Measurements from ENCODE around the gene AK1.
A peak's percentile ranks its signal among the peaks of the same experiment; 100 is the strongest.

The AK1 gene

DNA sequence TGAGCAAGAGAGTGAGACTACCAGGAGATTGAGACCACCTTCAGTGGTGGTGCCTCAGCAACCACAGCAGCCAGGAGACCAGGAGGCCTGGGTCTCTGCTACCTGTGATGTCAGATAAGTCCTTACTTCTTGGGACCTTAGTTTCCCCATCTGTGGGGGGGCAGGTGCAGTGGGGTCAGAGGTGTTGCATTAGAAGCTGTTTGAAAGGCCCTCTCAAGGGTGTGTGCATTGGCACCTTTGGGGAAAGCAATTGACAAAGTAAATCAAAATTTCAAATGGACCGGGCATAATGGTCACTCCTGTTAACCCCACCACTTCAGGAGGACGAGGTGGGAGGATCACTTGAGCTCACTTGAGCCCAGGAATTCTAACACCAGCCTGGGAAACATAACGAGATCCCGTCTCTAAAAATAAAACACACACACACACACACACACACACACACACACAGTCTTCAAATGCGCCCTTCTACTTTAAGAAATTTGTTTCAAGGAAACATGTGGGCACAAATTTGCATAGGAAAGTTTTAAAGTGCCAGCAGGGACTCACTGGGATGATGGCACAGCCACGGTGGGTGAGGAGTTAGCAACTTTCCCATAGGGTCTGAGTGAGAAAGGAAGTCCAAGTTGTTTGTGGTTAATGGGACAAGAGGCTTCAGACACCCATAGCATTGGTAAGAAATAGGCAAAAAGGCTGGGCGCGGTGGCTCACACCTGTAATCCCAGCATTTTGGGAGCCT, 1.3 kb upstream of the AK1 start:
- peaks cover 0 to 48% (median 44%) of the 10 kb centered on the region in 4 donors for H3K4me1 ChIP-seq
- H3K4me3 ChIP-seq: no peak overlapping the region
- DNase-seq: no peak
- H3K9me3 ChIP-seq: no peaks in the 10 kb centered on the region
- peaks cover 0 to 13% (median 0%) of the 10 kb centered on the region in 3 donors for H3K36me3 ChIP-seq
- H3K27ac ChIP-seq: peak overlapping the region in 1 of 2 donors; percentile 81
- TF ChIP-seq, protein P1, sequence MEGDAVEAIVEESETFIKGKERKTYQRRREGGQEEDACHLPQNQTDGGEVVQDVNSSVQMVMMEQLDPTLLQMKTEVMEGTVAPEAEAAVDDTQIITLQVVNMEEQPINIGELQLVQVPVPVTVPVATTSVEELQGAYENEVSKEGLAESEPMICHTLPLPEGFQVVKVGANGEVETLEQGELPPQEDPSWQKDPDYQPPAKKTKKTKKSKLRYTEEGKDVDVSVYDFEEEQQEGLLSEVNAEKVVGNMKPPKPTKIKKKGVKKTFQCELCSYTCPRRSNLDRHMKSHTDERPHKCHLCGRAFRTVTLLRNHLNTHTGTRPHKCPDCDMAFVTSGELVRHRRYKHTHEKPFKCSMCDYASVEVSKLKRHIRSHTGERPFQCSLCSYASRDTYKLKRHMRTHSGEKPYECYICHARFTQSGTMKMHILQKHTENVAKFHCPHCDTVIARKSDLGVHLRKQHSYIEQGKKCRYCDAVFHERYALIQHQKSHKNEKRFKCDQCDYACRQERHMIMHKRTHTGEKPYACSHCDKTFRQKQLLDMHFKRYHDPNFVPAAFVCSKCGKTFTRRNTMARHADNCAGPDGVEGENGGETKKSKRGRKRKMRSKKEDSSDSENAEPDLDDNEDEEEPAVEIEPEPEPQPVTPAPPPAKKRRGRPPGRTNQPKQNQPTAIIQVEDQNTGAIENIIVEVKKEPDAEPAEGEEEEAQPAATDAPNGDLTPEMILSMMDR (IDR thresholded peaks at IDR 0.05): no peak
- intact Hi-C loops (cut with DNase I; ENCODE audit: low total_unique reads): no loop called here
- no peaks in the 10 kb centered on the region for H3K27me3 ChIP-seq

DNA sequence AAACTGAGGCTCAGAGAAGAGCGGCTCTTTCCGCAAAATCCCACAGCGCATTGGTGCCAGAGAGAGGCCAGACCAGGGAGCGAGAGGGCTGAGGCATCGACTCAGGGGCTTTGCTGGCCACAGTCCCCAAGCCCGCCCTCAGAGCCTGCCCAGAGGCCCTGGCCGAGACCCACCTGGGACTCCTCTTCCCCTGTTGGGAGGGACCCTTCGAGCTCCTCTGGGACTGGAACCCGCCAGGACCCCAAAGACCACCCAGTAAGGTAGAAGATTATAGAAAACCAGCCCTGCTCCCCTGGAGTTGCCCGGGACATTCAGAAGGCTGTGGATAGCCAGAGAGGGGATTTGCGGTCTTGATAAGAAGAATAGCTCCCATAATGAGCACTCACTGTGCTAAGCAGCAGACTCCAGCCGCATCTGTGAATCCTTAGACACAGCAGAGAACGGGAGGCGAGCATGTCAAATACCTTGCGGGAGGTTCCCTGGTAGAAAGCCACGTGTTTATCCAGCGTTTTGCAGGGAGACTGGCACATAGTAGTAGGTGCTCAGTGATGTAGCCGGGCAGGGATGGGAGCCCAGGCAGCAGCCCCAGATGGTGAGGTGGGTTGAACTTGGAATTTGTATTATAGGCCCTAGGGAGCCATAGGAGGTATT, 651 bp upstream of the AK1 start:
- Histone ChIP-seq H3K4me1 (peaks cover 0 to 54% (median 51%) of the 10 kb centered on the region in 4 donors), H3K4me3 (peak overlapping the region; percentile 63 to 66), H3K9me3 (no peaks in the 10 kb centered on the region), H3K27ac (peak overlapping the region; percentile 76 to 81), H3K36me3 (peaks cover 0 to 13% (median under 1%) of the 10 kb centered on the region in 3 donors), H3K27me3 (no peaks in the 10 kb centered on the region)
- TF ChIP-seq, protein P1 (IDR thresholded peaks at IDR 0.05): no peak
- intact Hi-C loops (cut with DNase I; ENCODE audit: low total_unique reads): no loop called here
- no peak for DNase-seq

DNA sequence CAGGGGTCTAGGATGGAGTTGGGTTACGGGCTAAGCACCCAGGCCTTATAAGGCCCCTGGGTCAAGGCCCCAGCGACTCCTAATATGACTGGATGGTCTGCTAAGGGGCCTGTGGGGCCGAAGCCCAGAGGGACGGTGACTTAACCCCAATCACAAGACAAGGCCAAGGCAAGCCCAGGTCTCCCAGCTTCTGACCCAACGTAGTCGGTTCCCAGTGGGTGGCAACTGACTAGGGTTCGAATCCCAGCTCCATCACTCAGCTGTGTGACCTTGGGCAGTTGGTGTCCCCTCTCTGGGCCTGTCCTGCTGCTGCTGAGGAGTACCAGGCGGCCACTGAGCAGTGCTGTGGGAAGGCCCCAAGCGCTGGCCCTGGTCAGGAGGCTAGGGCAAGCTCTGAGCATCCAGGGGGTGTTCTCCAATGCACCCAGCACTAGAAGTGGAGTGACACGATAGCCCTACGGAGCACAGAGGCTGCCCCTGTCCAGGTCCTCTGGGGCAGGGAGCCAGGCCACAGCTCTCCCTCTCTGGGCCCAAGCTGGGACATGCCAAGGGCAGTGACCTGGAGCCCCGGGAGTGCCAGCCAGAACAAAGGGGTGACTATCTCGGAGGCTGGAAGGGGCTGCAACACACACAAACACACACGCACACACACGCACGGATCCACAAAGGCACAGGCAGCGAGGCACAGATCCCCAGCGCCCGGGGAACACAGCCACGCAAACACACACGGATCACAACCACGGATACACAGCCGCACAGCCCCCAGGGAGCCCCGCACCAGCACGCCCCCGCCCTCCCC, 512 bp downstream of the AK1 start:
- TF ChIP-seq, protein P1 (IDR thresholded peaks at IDR 0.05): no peak
- no peak for DNase-seq
- peaks cover 0 to 55% (median 53%) of the 10 kb centered on the region in 4 donors for H3K4me1 ChIP-seq
- no peaks in the 10 kb centered on the region for H3K27me3 ChIP-seq
- peaks cover 0 to 18% (median 12%) of the 10 kb centered on the region in 3 donors for H3K36me3 ChIP-seq
- peak overlapping the region; percentile 76 to 81 for H3K27ac ChIP-seq
- peak overlapping the region; percentile 63 to 66 for H3K4me3 ChIP-seq
- no peaks in the 10 kb centered on the region for H3K9me3 ChIP-seq
- intact Hi-C loops (cut with DNase I; ENCODE audit: low total_unique reads): no loop called here

DNA sequence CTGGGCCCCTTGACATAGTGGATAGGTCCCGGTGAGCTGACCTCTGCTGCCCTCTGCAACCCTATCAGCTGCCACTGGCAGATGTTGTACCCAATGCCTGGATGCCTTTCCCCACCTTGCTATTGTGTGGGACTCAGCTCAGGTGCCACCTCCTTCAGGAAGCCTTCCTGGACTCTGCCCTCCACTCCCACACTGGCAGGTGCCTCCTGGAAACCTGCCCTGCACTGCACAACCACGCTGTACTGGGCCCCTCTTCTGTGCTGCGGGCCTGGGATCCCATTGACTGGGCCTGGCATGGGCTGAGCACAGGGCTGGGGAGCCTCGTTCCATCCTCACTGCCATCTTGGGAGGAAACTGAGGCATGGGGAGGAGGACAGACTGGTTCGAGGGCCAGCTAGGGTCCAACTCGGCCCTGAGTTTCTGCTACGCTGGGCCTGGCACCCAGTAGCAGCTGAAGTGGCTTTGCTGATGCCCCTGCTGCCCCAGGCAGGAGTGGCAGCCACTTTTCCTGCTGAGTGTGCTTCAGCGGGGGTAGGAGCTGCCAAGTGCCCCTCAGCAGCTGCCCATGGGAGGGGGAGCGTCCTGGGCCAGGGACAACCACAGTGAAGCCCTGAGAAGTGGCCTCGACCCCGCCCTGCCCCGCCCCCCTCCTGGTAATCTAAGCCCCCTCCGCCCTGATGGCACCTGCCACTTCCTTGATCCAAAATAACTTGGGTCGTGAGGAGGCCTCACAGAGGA, 1.3 kb downstream of the AK1 start:
- no peak for DNase-seq
- H3K9me3 ChIP-seq: no peaks in the 10 kb centered on the region
- peaks cover 0 to 26% (median 18%) of the 10 kb centered on the region in 3 donors for H3K36me3 ChIP-seq
- TF ChIP-seq, protein P1 (IDR thresholded peaks at IDR 0.05): no peak
- H3K27me3 ChIP-seq: no peaks in the 10 kb centered on the region
- peak overlapping the region; percentile 76 to 81 for H3K27ac ChIP-seq
- peaks cover 0 to 55% (median 53%) of the 10 kb centered on the region in 4 donors for H3K4me1 ChIP-seq
- peak overlapping the region; percentile 63 to 66 for H3K4me3 ChIP-seq
- intact Hi-C loops (cut with DNase I; ENCODE audit: low total_unique reads): no loop called here

All from tibial artery (tissue), 4 donors.